Right lobe of liver (tissue), 6 donors: ENCODE data around the gene BCKDHB. TPM values are rescaled to one million over a fixed set of nuclear protein-coding genes. Genes with fewer than 3 reads are reported as not detected.

Experiments
- ATAC-seq, 4 donors: fragments of 200-7000 bp; cut with Tn5 transposase; one replicate each; pipeline ENCODE4 v1.9.1; 2020; ENCODE audit warnings: mild to moderate bottlenecking in 4 of 4, moderate library complexity in 4 of 4
- DNase-seq, 3 donors: peaks; one replicate each; pipeline ENCODE4 v3.0.0-alpha.2; 2020
- H3K27ac ChIP-seq, 3 donors: fragments of 200-600 bp; one replicate each; pipeline ENCODE4 v1.8.0; 2022
- H3K27me3 ChIP-seq, 2 donors: fragments of 200-600 bp; one replicate each; pipeline ENCODE4 v1.8.0; 2022
- H3K36me3 ChIP-seq, 4 donors: fragments of 200-600 bp; sonication (generic) in 1 of 4; one replicate each; pipeline versions ENCODE4 v1.5.1 to v1.8.0; 2017 to 2022; ENCODE audit warnings: control low read depth in 1 of 4
- H3K4me1 ChIP-seq, 4 donors: fragments of 200-600 bp; sonication (generic) in 1 of 4; one replicate each; pipeline versions ENCODE4 v1.5.1 to v1.8.0; 2017 to 2022; ENCODE audit warnings: control low read depth in 1 of 4
- H3K4me3 ChIP-seq, 3 donors: fragments of 200-600 bp; one replicate each; pipeline ENCODE4 v1.8.0; 2022
- H3K9me3 ChIP-seq, 4 donors: fragments of 200-600 bp; sonication (generic) in 1 of 4; one replicate each; pipeline versions ENCODE4 v1.5.1 to v1.8.0; 2017 to 2022; ENCODE audit warnings: control low read depth in 1 of 4
- CTCF ChIP-seq, 4 donors: fragments of 200-600 bp in 3 of 4; fragments of 450-650 bp in 1 of 4; IDR thresholded peaks; one replicate each; pipeline versions ENCODE4 v1.5.1 to v1.8.0; 2016 to 2022; ENCODE audit warnings: antibody characterized with exemption in 4 of 4, mild to moderate bottlenecking in 2 of 4
- POLR2A ChIP-seq: fragments of 450-650 bp; IDR thresholded peaks from one replicate; pipeline ENCODE4 v1.6.1; 2017; ENCODE audit warnings: antibody characterized with exemption, mild to moderate bottlenecking
- WGBS: methylation state at CpG from one replicate; pipeline ENCODE4 v1.1.6; 2018; ENCODE audit warnings: low coverage, low lambda C conversion rate; ENCODE audit not compliant: insufficient coverage; ENCODE audit errors: missing lambda C conversion rate; 5-methylcytosine and 5-hydroxymethylcytosine counted together
- intact Hi-C, 2 donors: fragments of 100-400 bp; cut with DNase I; formaldehyde crosslinking; loops; one replicate each; pipeline versions ENCODE4 v1.11.2 to v1.14.1; 2022
- total RNA-seq, 6 experiments: library from RNA; depleted of rRNA in 2 of 6; stranded (reverse); fragments of >200 nt in 2 of 6; fragmentation: NEBNext Ultra II Directional in 3 of 6; extraction: Animal tissue kit (Norgen Biotek cat#: 25700) in 3 of 6; gene quantifications; one replicate each; pipeline versions ENCODE4 v1.1.0 to v1.2.4, GENCODE V29; 2016 to 2023
- donor health status: DM: no; HTN: yes; CAD: no.
- donor health status: DM: no; HTN: no; CAD: no.
- donor health status: DM: no; HTN: no; CAD: no.
- donor health status: DM: no; HTN: yes; CAD: no.
- donor health status: DM: no; HTN: yes; CAD: no.

BCKDHB gene
- total RNA-seq, 6 experiments from 2014 or later = 22.1 to 57.2 (median 43.9) TPM

DNA sequence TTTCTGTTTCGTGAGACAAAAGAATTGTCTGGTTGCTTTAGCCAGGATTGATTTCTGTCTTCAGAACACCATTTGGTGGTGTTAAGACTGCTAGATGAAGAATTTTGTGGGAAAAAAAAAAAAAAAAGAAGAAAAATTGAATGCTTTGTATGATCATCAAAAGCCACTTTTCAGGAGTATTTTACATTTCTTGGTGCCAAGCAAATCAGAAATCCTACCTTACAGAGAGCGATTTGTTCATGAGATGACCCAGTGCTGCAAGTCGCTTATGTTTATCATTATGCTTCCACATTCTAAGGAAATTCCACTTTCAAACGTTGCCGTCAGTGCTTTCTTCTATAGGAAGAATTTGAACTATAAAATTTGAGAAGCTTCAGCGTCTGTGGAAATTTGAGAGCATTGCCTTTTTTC lies 228.7 kb downstream of the BCKDHB start:
- intact Hi-C loops = no loop called here
- Histone ChIP-seq H3K27ac (no peak overlapping the region), H3K9me3 (no peaks in the 10 kb centered on the region), H3K4me1 (peaks cover 0 to 3% (median 0%) of the 10 kb centered on the region in 4 donors), H3K36me3 (no peaks in the 10 kb centered on the region), H3K27me3 (no peaks in the 10 kb centered on the region), H3K4me3 (peak overlapping the region in 1 of 3 donors; percentile 7)
- 32% methylated on average over 6 of the region's 6 CpGs for whole genome bisulfite sequencing
- TF ChIP-seq POLR2A = no peak
- no peak for TF ChIP-seq CTCF (IDR thresholded peaks at IDR 0.05)
- ATAC-seq (peak in 3 of 4 donors; percentile 22 to 46 (median 45)), DNase-seq (no peak)

GRCh38 chr6:80336911-80337310 lies 230.4 kb downstream of the BCKDHB start:
- Histone ChIP-seq H3K4me1 (peaks cover 0 to 3% (median 0%) of the 10 kb centered on the region in 4 donors), H3K36me3 (no peaks in the 10 kb centered on the region), H3K27ac (no peak overlapping the region), H3K4me3 (no peak overlapping the region), H3K9me3 (no peaks in the 10 kb centered on the region), H3K27me3 (no peaks in the 10 kb centered on the region)
- ATAC-seq (no peak), DNase-seq (no peak)
- WGBS = 77% methylated on average over 2 of the region's 2 CpGs
- intact Hi-C loops = no loop called here
- TF ChIP-seq CTCF (IDR thresholded peaks at IDR 0.05) = no peak

GRCh38 chr6:80338201-80338836 lies 231.8 kb downstream of the BCKDHB start:
- H3K9me3 ChIP-seq = no peaks in the 10 kb centered on the region
- H3K36me3 ChIP-seq = no peaks in the 10 kb centered on the region
- WGBS = 31% methylated on average over 11 of the region's 12 CpGs
- no peak overlapping the region for H3K4me3 ChIP-seq
- H3K27me3 ChIP-seq = no peaks in the 10 kb centered on the region
- intact Hi-C loops = no loop called here
- no peak overlapping the region for H3K27ac ChIP-seq
- peaks cover 0 to 3% (median 0%) of the 10 kb centered on the region in 4 donors for H3K4me1 ChIP-seq
- DNase-seq = peak in 2 of 3 donors; percentile 52 to 66
- ATAC-seq = peak; percentile 77 to 88 (median 84)
- TF ChIP-seq CTCF (IDR thresholded peaks at IDR 0.05) = peak; percentile 49 to 74 (median 60)
- TF ChIP-seq POLR2A = no peak

DNA sequence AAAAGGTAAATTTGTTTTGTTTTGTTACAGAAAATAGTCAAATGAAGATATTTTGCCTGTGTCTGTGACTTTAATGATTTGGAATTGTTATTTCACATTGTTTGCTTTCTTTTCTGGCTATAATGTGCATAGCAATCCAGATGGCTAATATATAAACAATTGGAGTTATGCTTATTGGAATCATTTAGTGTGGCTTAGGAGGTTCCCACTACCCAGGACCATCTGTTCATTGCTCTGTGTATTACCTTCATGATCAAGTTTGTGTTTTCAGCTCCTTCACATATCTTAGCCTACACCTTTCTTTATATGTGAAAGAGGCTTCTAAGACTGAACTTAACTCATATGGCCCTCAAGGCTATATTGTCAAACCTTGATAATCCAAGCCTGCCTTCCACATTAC lies 232.9 kb downstream of the BCKDHB start:
- H3K27me3 ChIP-seq = no peaks in the 10 kb centered on the region
- H3K4me3 ChIP-seq = no peak overlapping the region
- no peaks in the 10 kb centered on the region for H3K36me3 ChIP-seq
- DNase-seq = no peak
- ATAC-seq = no peak
- intact Hi-C loops = no loop called here
- H3K9me3 ChIP-seq = no peaks in the 10 kb centered on the region
- peaks cover 0 to under 1% (median 0%) of the 10 kb centered on the region in 4 donors for H3K4me1 ChIP-seq
- TF ChIP-seq POLR2A (no peak), CTCF (IDR thresholded peaks at IDR 0.05) (no peak)
- H3K27ac ChIP-seq = no peak overlapping the region
